ENCODE data around the gene POFUT2.

The POFUT2 gene

GRCh38 chr21:45250914-45251634 lies 36.6 kb downstream of the POFUT2 start:
- DNase-seq (ENCODE audit: low read depth in 2 of 2), result no peak

GRCh38 chr21:45250272-45250671 lies 37.4 kb downstream of the POFUT2 start:
- no peak for DNase-seq (ENCODE audit: low read depth in 2 of 2)

GRCh38 chr21:45249626-45250025 lies 38.1 kb downstream of the POFUT2 start:
- DNase-seq (ENCODE audit: low read depth in 2 of 2), result no peak

- no peak for DNase-seq (ENCODE audit: low read depth in 2 of 2)
These were observed 38.8 kb downstream of the POFUT2 start for GRCh38 chr21:45248893-45249381.

- no peak for DNase-seq (ENCODE audit: low read depth in 2 of 2)
These were observed 39.3 kb downstream of the POFUT2 start for GRCh38 chr21:45248301-45248892.

GRCh38 chr21:45246386-45247320 lies 41.0 kb downstream of the POFUT2 start:
- DNase-seq (ENCODE audit: low read depth in 2 of 2), result no peak

- DNase-seq (ENCODE audit: low read depth in 2 of 2), result no peak
These were observed 42.8 kb downstream of the POFUT2 start for GRCh38 chr21:45244799-45245340.

GRCh38 chr21:45243603-45244002 lies 44.1 kb downstream of the POFUT2 start:
- no peak for DNase-seq (ENCODE audit: low read depth in 2 of 2)

GRCh38 chr21:45241357-45241756 lies 46.3 kb downstream of the POFUT2 start:
- DNase-seq (ENCODE audit: low read depth in 2 of 2), result no peak

GRCh38 chr21:45237401-45237800 lies 50.3 kb downstream of the POFUT2 start:
- DNase-seq (ENCODE audit: low read depth in 2 of 2), result no peak

- DNase-seq (ENCODE audit: low read depth in 2 of 2), result no peak
These were observed 51.2 kb downstream of the POFUT2 start for GRCh38 chr21:45236481-45236880.

- DNase-seq (ENCODE audit: low read depth in 2 of 2), result no peak
These were observed 52.2 kb downstream of the POFUT2 start for GRCh38 chr21:45235488-45235887.

- no peak for DNase-seq (ENCODE audit: low read depth in 2 of 2)
These were observed 52.7 kb downstream of the POFUT2 start for GRCh38 chr21:45234965-45235364.

GRCh38 chr21:45234127-45234526 lies 53.6 kb downstream of the POFUT2 start:
- DNase-seq (ENCODE audit: low read depth in 2 of 2), result no peak

GRCh38 chr21:45231705-45232104 lies 56.0 kb downstream of the POFUT2 start:
- no peak for DNase-seq (ENCODE audit: low read depth in 2 of 2)

GRCh38 chr21:45228656-45229240 lies 58.9 kb downstream of the POFUT2 start:
- DNase-seq (ENCODE audit: low read depth in 2 of 2), result no peak

- DNase-seq (ENCODE audit: low read depth in 2 of 2), result peak; percentile 50 to 54
These were observed 59.5 kb downstream of the POFUT2 start for GRCh38 chr21:45228171-45228641.

GRCh38 chr21:45227735-45228134 lies 60.0 kb downstream of the POFUT2 start:
- DNase-seq (ENCODE audit: low read depth in 2 of 2), result no peak

GRCh38 chr21:45226540-45227326 lies 61.0 kb downstream of the POFUT2 start:
- DNase-seq (ENCODE audit: low read depth in 2 of 2), result no peak

- DNase-seq (ENCODE audit: low read depth in 2 of 2), result no peak
These were observed 61.9 kb downstream of the POFUT2 start for GRCh38 chr21:45225741-45226327.
